Measurements from ENCODE around the gene CACNB1. TPM values are rescaled to one million over a fixed set of nuclear protein-coding genes. Genes with fewer than 3 reads are reported as not detected.

CACNB1 gene
- total and polyA plus RNA-seq, 2 of the 4 experiments (the other 2 are of a cell fraction) = 2.5 to 8.6 TPM

DNA sequence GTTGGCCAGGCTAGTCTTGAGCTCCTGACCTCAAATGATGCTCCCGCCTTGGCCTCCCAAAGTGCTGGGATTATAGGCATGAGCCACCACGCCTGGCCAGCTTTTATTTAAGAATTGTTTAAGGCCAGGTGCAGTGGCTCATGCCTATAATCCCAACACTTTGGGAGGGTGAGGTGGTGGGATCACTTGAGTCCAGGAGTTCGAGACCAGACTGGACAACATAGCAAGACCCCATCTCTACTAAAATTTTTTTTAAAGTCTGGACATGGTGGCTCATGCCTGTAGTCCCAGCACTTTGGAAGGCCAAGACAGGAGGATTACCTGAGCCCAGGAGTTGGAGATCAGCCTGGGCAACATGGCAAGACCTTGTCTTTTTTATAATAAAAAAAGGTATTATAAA lies 51.2 kb downstream of the CACNB1 start:
- Histone ChIP-seq H4K20me1 (ENCODE audit: insufficient read depth, low read length) (no peaks in the 10 kb centered on the region), H2BK120ac (ENCODE audit: low read depth, low read length) (no peak overlapping the region), H3K14ac (replicated peaks; ENCODE audit: low read depth, low read length) (no peak overlapping the region), H4K91ac (ENCODE audit: insufficient read depth, low read depth, low read length) (no peak overlapping the region), H3K23ac (ENCODE audit: low read depth, low read length) (no peak overlapping the region), H3K9me1 (ENCODE audit: insufficient read depth, low read length) (peaks cover 6% of the 10 kb centered on the region; the same call in 1 of the 2 replicates), H3K4me3 (ENCODE audit: insufficient read depth, low read depth, low read length) (no peak overlapping the region), H3K4me1 (ENCODE audit: control insufficient read depth, insufficient read depth, low read length) (peaks cover 4% of the 10 kb centered on the region; the same call in 1 of the 2 replicates), H3K4me2 (ENCODE audit: low read depth, low read length) (no peak overlapping the region), H3K27ac (ENCODE audit: insufficient read depth, low read length) (no peak overlapping the region), H2BK15ac (ENCODE audit: low read depth, low read length) (no peak overlapping the region), H4K5ac (ENCODE audit: low read depth, low read length) (no peak overlapping the region), H3K9ac (ENCODE audit: low read depth, low read length) (no peak overlapping the region), H2BK5ac (ENCODE audit: low read depth, low read length, poor library complexity, severe bottlenecking) (no peak overlapping the region), H3K36me3 (ENCODE audit: control insufficient read depth, insufficient read depth, low read length) (no peaks in the 10 kb centered on the region), H4K8ac (ENCODE audit: low read depth in 2 of 2, low read length in 2 of 2) (no peak overlapping the region), H3K79me1 (ENCODE audit: low read depth in 1 of 2, low read length in 2 of 2) (no peaks in the 10 kb centered on the region), H2AFZ (replicated peaks; ENCODE audit: low read length, poor library complexity) (no peak overlapping the region), H2AK5ac (ENCODE audit: low read depth, low read length) (no peak overlapping the region), H3K27me3 (ENCODE audit: control insufficient read depth, insufficient read depth, low read length) (peaks cover 20% of the 10 kb centered on the region), H2AK9ac (replicated peaks; ENCODE audit: low read depth, low read length, poor library complexity) (no peak overlapping the region), H3K18ac (ENCODE audit: low read depth, low read length) (no peak overlapping the region), H3K56ac (ENCODE audit: extremely low read depth, insufficient read depth, low read length) (no peak overlapping the region), H3K9me3 (ENCODE audit: control insufficient read depth, insufficient read depth, low read length) (no peaks in the 10 kb centered on the region), H3K4ac (ENCODE audit: low read depth, low read length) (no peak overlapping the region), H2BK20ac (ENCODE audit: low read depth, low read length) (no peak overlapping the region)
- DNase-seq (no peak), ATAC-seq (ENCODE audit: low read depth) (no peak)
- CTCF ChIA-PET = interaction anchor here (0.7 kb wide), 1 partner anchor 163 kb away, joined by 3 read pairs; no protein-coding TSS in a partner anchor
- intact Hi-C loops (cut with micrococcal nuclease) = no loop called here
- BruUV-seq (replicated peaks) = no TSS peak
- no CpG with 5 or more reads among the region's 3 CpGs for WGBS, 2 experiments (ENCODE audit: extremely low coverage in 2 of 2, insufficient read length in 1 of 2)
- TF ChIP-seq SMC3 (IDR thresholded peaks at IDR 0.05; ENCODE audit: low read depth, low read length) = no peak
- no peak for TF ChIP-seq NFE2L2 (IDR thresholded peaks at IDR 0.05; ENCODE audit: low read depth, low read length)
- TF ChIP-seq FOS (IDR thresholded peaks at IDR 0.05; ENCODE audit: low read depth, low read length) = no peak
- no peak for TF ChIP-seq RFX5 (IDR thresholded peaks at IDR 0.05; ENCODE audit: low read depth, low read length)
- TF ChIP-seq MAZ (IDR thresholded peaks at IDR 0.05; ENCODE audit: borderline replicate concordance, low read depth, low read length) = no peak
- no peak for TF ChIP-seq CHD1 (IDR thresholded peaks at IDR 0.05; ENCODE audit: low read depth, low read length)
- TF ChIP-seq, protein P1, sequence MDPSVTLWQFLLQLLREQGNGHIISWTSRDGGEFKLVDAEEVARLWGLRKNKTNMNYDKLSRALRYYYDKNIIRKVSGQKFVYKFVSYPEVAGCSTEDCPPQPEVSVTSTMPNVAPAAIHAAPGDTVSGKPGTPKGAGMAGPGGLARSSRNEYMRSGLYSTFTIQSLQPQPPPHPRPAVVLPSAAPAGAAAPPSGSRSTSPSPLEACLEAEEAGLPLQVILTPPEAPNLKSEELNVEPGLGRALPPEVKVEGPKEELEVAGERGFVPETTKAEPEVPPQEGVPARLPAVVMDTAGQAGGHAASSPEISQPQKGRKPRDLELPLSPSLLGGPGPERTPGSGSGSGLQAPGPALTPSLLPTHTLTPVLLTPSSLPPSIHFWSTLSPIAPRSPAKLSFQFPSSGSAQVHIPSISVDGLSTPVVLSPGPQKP (IDR thresholded peaks at IDR 0.05; ENCODE audit: borderline replicate concordance, low read depth, low read length) = no peak
- in situ Hi-C loops (cut with MboI; ENCODE audit: low sequenced_read_pairs) = loop anchor here (5.0 kb wide), 1 partner anchor 74 kb away; no protein-coding TSS in a partner anchor
- POLR2A ChIA-PET (ENCODE audit: unreplicated experiment) = no interaction called here
- dilution Hi-C loops (cut with HindIII; ENCODE audit: low sequenced_read_pairs, unreplicated experiment) = no loop called here

Measured in IMR-90 (cell line).